Measurements from ENCODE around the gene GOLGA6C.
"Not testable (repeated sequence)": the region's sequence is repeated elsewhere in the genome, so short reads cannot be mapped to it uniquely, and the experiment has no call there.

Gene GOLGA6C

DNA sequence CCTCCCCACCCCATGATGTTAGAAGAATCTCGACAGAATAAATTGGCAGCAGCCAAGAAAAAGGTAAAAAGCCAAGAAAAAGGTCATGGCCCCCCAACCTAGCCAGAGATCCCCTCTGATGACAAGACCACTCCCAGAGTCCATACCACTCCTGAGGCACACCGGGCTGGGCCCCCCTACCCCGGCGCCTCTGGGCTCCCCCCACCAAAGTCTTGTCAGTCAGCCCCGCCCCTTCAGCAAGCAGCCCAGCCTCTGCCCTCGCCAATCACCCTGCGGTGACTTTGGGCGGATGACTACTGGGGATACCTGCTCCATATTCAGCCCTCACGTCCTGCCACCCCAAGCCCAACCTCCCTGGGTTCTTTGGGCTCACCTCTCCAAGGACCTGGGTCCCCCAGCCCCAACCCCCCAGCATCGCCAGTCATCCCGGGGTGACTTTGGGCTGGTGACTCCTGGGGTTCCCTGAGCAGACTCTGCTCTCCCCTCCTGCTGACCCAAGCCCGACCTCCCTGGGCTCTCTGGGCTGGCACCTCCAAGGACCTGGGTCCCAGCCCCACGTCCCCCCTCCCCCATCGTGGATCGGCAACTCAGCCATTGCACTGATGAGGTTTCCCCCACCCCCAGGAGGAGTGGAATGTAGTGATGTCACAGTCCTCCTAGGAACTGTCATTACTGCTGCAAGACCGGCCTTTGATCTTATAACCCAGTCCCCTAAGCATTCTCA lies 648 bp downstream of the GOLGA6C start:
- FAIRE-seq: not testable (repeated sequence)

DNA sequence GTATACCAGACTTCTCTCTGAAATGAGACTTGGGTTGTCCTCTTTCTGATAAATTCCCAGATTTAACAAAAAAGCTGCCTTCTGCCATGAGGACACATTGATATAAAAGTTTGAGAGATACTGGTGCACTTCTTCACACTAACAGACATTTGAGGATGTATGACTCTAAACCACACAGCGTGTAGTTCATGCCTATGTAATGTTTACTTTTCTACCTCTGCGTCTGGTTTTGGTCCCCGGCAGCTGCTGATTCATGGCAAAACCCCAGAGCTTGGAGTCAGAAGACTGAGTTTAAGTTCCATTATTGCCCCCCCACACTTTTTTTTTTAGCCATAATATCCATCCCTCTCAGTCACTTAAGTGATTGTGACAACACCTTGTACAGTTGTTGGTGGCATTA lies 1.7 kb downstream of the GOLGA6C start:
- FAIRE-seq: not testable (repeated sequence)

DNA sequence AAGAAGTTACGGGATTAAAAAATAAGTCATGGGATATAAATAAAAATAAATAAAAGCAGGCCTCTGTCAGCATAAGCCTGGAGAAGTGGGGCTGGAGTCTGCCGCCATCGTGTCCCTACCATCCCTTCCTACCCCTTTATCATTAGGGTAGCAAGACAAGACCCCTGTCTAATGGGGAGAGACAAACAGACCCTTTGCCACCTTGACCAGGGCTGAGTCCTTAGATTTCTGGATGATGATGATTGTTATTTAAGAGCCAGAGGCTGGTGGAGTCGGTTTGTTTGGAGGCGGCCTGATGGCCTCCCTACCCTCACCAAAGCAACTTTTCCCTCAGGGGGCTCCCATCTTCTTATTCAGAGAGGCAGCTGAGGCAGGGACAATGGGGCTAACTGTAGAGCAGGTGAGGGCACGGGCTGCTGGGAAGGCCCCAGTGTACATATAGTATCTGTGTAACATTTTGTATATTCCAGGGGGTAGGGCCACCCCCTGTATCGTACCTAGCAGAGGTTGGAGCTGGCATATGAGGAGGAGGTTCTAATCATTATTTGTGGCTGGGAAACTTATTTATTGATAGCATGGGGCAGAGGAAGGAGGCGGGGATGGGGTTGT lies 15.7 kb downstream of the GOLGA6C start:
- FAIRE-seq: not testable (repeated sequence)

GRCh38 chr15:75274509-75275107 lies 16.5 kb downstream of the GOLGA6C start:
- FAIRE-seq: not testable (repeated sequence)

- not testable (repeated sequence) for FAIRE-seq
Observed at GRCh38 chr15:75275617-75276016, 17.5 kb downstream of the GOLGA6C start.

DNA sequence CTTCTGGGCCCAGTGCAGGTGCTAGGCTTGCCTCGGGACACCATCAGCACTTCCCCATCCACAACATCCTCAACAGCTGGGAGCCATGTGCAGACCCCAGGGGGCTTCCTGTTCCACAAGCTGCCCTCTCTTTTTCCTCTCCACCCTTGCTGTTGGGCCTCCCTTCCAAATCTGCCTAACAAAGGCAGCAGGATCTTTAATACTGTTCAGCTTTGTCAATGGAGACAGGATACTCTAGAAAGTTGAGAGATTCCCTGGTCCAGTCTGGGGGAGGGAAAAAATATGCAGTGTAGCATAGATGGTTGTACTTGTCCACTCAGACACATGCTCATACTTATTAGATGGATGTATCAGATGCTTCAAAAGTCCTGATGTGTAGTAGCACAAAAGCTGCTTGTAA lies 20.4 kb downstream of the GOLGA6C start:
- not testable (repeated sequence) for FAIRE-seq

- not testable (repeated sequence) for FAIRE-seq
Observed at GRCh38 chr15:75282572-75282971, 24.4 kb downstream of the GOLGA6C start, which contains the start of gene GOLGA6D. TSS of gene GOLGA6D (plus strand) at chr15:75282835. CDS start at chr15:75282876, 41 bp downstream.

GRCh38 chr15:75284152-75284551 lies 26.0 kb downstream of the GOLGA6C start:
- not testable (repeated sequence) for FAIRE-seq

DNA sequence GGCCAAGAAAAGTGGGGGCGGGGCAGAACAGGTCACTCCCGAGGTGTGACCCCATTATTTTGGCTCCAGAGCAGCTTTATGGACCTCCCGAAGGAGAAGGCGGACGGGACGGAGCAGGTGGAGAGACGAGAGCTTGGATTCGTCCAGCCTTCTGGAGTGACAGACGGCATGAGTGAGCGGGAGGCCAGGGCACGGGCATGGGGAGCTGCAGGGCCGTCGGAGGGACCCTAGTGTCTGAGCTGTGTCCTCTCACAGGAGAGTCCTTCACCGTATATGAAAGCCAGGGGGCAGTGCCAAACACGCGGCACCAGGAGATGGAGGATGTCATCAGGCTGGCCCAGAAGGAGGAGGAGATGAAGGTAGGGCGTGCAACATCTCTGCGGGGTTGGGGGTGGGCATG lies 35.5 kb downstream of the GOLGA6C start:
- FAIRE-seq: not testable (repeated sequence)

DNA sequence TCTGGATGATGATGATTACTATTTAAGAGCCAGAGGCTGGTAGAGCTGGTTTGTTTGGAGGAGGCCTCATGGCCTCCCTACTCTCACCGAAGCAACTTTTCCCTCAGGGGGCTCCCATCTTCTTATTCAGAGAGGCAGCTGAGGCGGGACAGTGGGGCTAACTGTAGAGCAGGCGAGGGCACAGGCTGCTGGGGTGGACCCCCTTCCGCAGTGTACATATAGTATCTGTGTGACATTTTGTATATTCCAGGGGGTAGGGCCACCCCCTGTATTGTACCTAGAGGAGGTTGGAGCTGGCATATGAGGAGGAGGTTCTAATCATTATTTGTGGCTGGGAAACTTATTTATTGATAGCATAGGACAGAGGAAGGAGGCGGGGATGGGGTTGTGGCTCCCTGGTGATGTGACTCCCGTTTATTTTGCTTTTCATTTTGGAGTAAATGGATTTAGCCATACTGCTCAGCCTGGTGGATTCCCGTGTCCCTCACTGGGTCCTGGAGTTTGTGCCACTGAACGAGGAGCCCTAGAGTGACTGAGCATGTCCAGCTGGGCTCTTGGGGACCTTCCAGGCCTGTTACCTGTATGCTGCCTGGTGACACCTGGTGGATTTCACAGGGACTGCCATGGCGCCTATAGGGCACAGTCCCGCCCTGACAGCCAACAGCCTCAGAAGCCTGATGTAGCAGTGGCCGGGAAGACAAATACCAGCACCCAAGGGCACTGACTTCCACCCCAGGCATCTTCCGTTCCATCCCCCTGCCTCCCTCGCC lies 40.6 kb downstream of the GOLGA6C start:
- not testable (repeated sequence) for FAIRE-seq

DNA sequence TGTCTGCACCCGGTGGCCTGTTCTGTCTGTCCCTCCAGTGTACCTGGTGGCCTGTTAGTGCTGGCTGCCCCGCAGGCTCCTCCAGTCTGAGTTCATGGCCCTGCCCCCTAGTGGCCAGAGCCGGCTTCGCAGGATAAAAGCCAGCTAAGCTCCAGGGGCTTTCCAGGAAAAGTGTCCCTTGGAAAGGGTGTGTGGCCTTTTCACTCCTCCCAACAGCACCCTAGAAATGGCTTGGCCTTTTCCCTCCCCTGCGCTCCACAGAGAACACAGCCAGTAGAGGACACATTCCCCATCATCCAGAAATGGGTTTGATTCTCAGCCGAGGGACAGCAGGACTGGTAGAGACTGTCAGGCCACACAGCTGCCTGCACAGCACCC lies 41.2 kb downstream of the GOLGA6C start:
- not testable (repeated sequence) for FAIRE-seq

DNA sequence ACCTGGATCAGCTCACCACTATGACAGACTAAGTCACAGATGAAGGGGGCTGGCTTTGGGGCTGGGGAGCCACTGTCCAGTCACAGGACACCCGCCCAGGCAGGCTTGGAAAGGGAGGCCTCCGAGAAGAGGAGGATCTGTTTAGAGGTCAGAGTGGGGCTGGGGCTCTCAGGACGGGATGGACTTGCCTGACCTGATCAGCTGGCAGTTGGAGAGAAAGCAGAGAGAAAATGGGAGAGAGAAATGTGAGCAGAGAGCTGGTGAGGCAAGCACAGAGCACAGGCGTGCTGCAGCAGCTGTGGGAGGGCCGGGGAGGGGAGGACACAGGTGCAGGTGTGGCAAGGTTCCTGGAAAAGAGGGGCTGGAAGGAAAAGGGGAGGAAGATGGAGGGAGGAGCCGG lies 41.9 kb downstream of the GOLGA6C start:
- FAIRE-seq: not testable (repeated sequence)

DNA sequence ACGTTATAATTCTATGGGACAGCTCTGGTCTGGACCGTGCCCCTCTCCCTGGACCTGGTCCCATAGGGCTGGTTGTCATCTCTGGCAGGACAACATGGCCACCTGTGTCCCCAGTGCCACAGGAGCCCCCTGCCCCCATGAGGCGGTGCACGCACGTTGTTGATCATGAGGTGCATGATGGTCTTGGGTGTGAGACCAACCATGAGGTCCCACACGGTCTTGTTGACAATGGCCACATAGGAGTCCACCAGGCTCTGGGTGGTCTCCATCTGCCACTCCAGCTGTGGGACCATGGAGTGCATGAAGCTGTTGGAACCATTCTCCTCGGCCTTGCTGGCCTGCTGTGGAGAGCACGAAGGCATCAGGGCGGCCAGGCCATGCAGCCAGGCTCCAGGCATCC lies 44.2 kb downstream of the GOLGA6C start:
- no peak for FAIRE-seq

GRCh38 chr15:75302753-75303152 lies 44.6 kb downstream of the GOLGA6C start:
- FAIRE-seq: not testable (repeated sequence)

GRCh38 chr15:75306188-75306587 lies 48.1 kb downstream of the GOLGA6C start:
- no peak for FAIRE-seq

- no peak for FAIRE-seq
Observed at GRCh38 chr15:75307778-75308390, 49.8 kb downstream of the GOLGA6C start.

GRCh38 chr15:75309711-75310110 lies 51.6 kb downstream of the GOLGA6C start:
- FAIRE-seq: no peak

- not testable (repeated sequence) for FAIRE-seq
Observed at GRCh38 chr15:75312548-75312947, 54.4 kb downstream of the GOLGA6C start.

DNA sequence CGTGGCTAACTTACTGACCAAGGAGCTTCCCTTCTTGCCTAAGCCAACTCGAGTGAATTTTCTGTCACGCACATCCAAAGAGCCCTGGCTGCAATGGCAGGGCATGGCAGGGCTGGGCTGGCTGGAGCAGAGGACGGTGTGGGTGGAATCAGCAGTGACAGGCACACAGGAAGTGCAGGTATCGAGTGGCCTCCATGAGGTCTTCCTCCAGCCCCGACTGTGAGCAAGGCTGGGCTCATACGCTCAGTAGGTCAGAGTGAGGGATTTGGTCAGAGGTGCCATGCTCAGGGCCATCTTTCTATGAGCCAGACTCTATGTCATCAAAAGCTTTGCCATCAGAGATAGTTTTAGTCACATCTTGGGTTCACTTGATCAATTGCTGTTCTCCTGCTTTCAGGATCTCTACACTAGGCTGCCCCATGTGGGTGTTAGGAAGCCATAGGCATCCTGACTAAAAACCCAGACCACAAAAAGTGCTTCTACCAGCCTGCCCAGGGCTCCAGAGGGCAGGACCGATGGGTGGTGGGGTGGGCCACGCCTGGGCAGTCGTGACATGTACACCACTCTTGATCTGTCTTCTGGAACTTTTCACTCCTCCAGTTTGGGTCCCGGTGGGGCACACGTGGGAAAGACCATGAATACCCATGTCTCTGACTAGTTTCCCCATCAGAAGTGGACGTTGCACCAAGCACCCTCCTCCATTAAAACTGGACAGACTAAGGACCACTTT lies 55.1 kb downstream of the GOLGA6C start:
- FAIRE-seq: no peak

- FAIRE-seq: no peak
Observed at GRCh38 chr15:75314552-75315290, 56.6 kb downstream of the GOLGA6C start.

DNA sequence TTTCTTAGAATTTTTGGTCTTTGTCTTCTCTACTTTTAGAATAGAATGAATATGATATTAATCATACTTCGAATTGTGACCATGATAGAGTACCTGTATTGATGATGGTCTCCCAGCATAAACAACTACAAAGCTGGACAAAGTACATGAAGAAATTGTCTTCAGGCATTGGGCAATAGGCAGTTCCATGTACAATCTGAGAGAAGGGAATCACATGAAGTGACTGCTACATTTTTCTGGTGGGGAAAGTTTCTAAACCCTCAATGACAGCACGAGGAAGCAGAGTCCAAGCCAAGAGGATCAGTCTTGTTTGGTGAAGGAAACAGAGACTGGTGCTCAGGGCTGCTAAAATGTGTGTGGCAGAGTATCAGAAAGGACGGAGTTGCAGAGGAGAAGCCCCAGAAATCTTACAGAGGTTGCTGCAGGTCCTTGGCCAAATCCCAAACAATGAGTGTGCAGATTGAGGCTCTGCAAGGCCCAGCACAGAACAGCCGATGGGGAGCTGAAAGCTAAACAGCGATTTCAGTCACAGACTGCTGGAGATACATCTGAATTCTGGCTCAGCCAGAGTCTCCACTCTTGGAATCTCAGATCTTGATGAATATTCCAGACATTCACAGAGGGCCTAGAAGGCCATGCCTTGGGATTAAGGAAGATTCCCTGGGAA lies 61.2 kb downstream of the GOLGA6C start:
- not testable (repeated sequence) for FAIRE-seq
